ENCODE measurements around the gene RIPOR3. TPM values are rescaled to one million over a fixed set of nuclear protein-coding genes. Genes with fewer than 3 reads are reported as not detected.

The RIPOR3 gene
- total and polyA plus RNA-seq, 9 of the 15 experiments (the other 6 are each of a cell fraction or from before 2014, with no cell fraction given), result 3.3 to 62.7 (median 21.4) TPM

- TF ChIP-seq PBX2 (CRISPR knock-in tag; IDR thresholded peaks at IDR 0.05; ENCODE audit: low read depth) (no peak), PBX2 (tag; conservative IDR thresholded peaks at IDR 0.05; ENCODE audit: low read depth) (peak; percentile 83)
These were observed 17.7 kb upstream of the RIPOR3 start (continued) for GRCh38 chr20:50708845-50709635.

- no peaks in the 10 kb centered on the region for H3K9me1 ChIP-seq (ENCODE audit: control insufficient read depth, insufficient read depth, low read length)
- in situ Hi-C loops (cut with MboI), result no loop called here
- BruUV-seq (replicated peaks), result no TSS peak
- FAIRE-seq (no peak), ATAC-seq (no peak), DNase-seq (ENCODE audit: extremely low read depth in 1 of 4, low spot score in 3 of 4) (no peak)
- no peak overlapping the region for H3K9ac ChIP-seq (ENCODE audit: insufficient read depth in 1 of 2, low read depth in 2 of 2, low read length in 2 of 2)
- no peak overlapping the region for H3K4me3 ChIP-seq
- no peak for TF ChIP-seq OTX1 (CRISPR knock-in tag; IDR thresholded peaks at IDR 0.05)
- no peak for TF ChIP-seq NFIC (IDR thresholded peaks at IDR 0.05)
- TF ChIP-seq EWSR1 (IDR thresholded peaks at IDR 0.05; ENCODE audit: borderline replicate concordance, low read depth, partially characterized antibody), result peak; percentile 28
- no peak for TF ChIP-seq SIX5 (IDR thresholded peaks at IDR 0.05; ENCODE audit: borderline replicate concordance in 1 of 2, insufficient read depth in 1 of 2, low read depth in 1 of 2, low read length in 2 of 2)
- no peak for TF ChIP-seq TCF7L2 (IDR thresholded peaks at IDR 0.05; ENCODE audit: low read depth, low read length)
- TF ChIP-seq ZBTB11 (CRISPR knock-in tag; IDR thresholded peaks at IDR 0.05), result peak in 1 of 3 experiments; percentile 38; a peak in 1 of 6 replicates
- TF ChIP-seq SOX6 (IDR thresholded peaks at IDR 0.05), result no peak
- TF ChIP-seq ZNF584 (CRISPR knock-in tag; IDR thresholded peaks at IDR 0.05; ENCODE audit: low read depth), result no peak
- TF ChIP-seq ZKSCAN8 (CRISPR knock-in tag; IDR thresholded peaks at IDR 0.05), result no peak
- CTCF ChIA-PET (ENCODE audit: low intra/inter-chr PET ratio), result no interaction called here
- 41% methylated on average over 1 of the region's 1 CpG for WGBS (ENCODE audit: insufficient coverage, low coverage, missing lambda C conversion rate)
- H4K20me1 ChIP-seq (replicated peaks; ENCODE audit: control insufficient read depth, insufficient read depth, low read length), result no peaks in the 10 kb centered on the region; the same call in 1 of the 2 replicates
- H3K79me2 ChIP-seq (ENCODE audit: control insufficient read depth, insufficient read depth, low read length), result no peaks in the 10 kb centered on the region
- H2AFZ ChIP-seq (ENCODE audit: low read depth, low read length), result no peak overlapping the region
- H3K27ac ChIP-seq (ENCODE audit: extremely low read depth, low read depth, low read length), result no peak overlapping the region
- H3K36me3 ChIP-seq (ENCODE audit: control insufficient read depth, insufficient read depth, low read length), result no peaks in the 10 kb centered on the region
- intact Hi-C loops (cut with micrococcal nuclease), result no loop called here
- peaks cover 0 to 7% of the 10 kb centered on the region in 2 experiments; a peak in 3 of 5 replicates for H3K4me1 ChIP-seq (replicated peaks in 1 of 2; ENCODE audit: control insufficient read depth in 2 of 2, insufficient read depth in 2 of 2, low read length in 2 of 2)
- no peaks in the 10 kb centered on the region for H3K9me3 ChIP-seq (replicated peaks; ENCODE audit: control insufficient read depth, insufficient read depth, low read depth, low read length)
- H3K27me3 ChIP-seq (ENCODE audit: control insufficient read depth in 2 of 2, insufficient read depth in 2 of 2, low read length in 2 of 2), result no peaks in the 10 kb centered on the region
- H3K4me2 ChIP-seq (ENCODE audit: insufficient read depth, low read length), result no peak overlapping the region
- POLR2A ChIA-PET, result interaction anchor here (0.6 kb wide), 1 partner anchor 210 kb away, joined by 3 read pairs; no protein-coding TSS in a partner anchor
These were observed 13.6 kb upstream of the RIPOR3 start for GRCh38 chr20:50704971-50705370.

Data from K562 (cell line).